ENCODE data around the gene NCKAP5.

- TF ChIP-seq CTCF (IDR thresholded peaks at IDR 0.05; ENCODE audit: borderline replicate concordance, extremely low read depth, low read length, poor library complexity, severe bottlenecking) (no peak), EZH2 (IDR thresholded peaks at IDR 0.05; ENCODE audit: borderline replicate concordance, low read depth, low read length, severe bottlenecking) (no peak)
Observed at GRCh38 chr2:132884705-132885104, 683.6 kb downstream of the NCKAP5 start.

All from DND-41 (cell line).